Body of pancreas (tissue), 4 donors: Measurements from ENCODE around the gene DTYMK.

Experiments used
- POLR2A ChIP-seq, 3 donors: fragments of 450-650 bp; IDR thresholded peaks; one replicate each; pipeline ENCODE4 v1.6.1; 2016; ENCODE audit warnings: antibody characterized with exemption in 3 of 3, mild to moderate bottlenecking in 2 of 3
- TF ChIP-seq, protein P1 (sequence below), 7 experiments: fragments of 450-650 bp in 4 of 7; fragments of 200-600 bp in 3 of 7; sonication (generic) in 3 of 7; IDR thresholded peaks; one replicate each; pipeline ENCODE4 v1.5.1; 2016 to 2019; ENCODE audit warnings: antibody characterized with exemption in 7 of 7

DNA sequence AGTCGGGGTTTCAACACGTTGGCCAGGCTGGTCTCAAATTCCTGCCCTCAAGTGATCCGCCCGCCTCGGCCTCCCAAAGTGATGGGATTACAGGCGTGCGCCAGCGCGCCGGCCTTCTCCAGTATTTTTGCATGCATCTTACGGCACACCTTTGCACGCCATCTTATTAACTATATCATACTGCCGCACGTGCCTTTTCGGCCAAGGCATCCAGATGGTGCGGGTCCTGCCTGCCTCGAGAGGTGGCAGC is 14.5 kb upstream of the DTYMK start:
- TF ChIP-seq, protein P1, sequence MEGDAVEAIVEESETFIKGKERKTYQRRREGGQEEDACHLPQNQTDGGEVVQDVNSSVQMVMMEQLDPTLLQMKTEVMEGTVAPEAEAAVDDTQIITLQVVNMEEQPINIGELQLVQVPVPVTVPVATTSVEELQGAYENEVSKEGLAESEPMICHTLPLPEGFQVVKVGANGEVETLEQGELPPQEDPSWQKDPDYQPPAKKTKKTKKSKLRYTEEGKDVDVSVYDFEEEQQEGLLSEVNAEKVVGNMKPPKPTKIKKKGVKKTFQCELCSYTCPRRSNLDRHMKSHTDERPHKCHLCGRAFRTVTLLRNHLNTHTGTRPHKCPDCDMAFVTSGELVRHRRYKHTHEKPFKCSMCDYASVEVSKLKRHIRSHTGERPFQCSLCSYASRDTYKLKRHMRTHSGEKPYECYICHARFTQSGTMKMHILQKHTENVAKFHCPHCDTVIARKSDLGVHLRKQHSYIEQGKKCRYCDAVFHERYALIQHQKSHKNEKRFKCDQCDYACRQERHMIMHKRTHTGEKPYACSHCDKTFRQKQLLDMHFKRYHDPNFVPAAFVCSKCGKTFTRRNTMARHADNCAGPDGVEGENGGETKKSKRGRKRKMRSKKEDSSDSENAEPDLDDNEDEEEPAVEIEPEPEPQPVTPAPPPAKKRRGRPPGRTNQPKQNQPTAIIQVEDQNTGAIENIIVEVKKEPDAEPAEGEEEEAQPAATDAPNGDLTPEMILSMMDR (IDR thresholded peaks at IDR 0.05) = peak in 5 of 7 experiments; percentile 22 to 67 (median 47)
- no peak for TF ChIP-seq POLR2A (IDR thresholded peaks at IDR 0.05)
